SU-DHL-6 (cell line): ENCODE data around the gene NUDT21.

Source experiments
- H2AFZ ChIP-seq: fragments of 200-600 bp; sonication (generic); 2 replicates; pipeline ENCODE4 v1.6.1; 2014; ENCODE audit warnings: low read depth, mild to moderate bottlenecking, moderate library complexity, mixed read lengths, antibody characterized with exemption, low read length; ENCODE audit not compliant: severe bottlenecking
- H3F3A ChIP-seq: fragments of 200-600 bp; shearing (Covaris generic); 2 replicates; pipeline ENCODE4 v1.6.0; 2016; ENCODE audit warnings: antibody characterized with exemption, mild to moderate bottlenecking; ENCODE audit not compliant: insufficient read depth
- H3K27ac ChIP-seq: fragments of 200-600 bp; sonication (generic); 2 replicates; pipeline ENCODE4 v1.5.1; 2016; ENCODE audit warnings: low read depth, mild to moderate bottlenecking, low read length, moderate library complexity, mixed read lengths
- H3K27me3 ChIP-seq: fragments of 200-600 bp; sonication (generic), shearing (Covaris generic); 2 replicates; pipeline ENCODE4 v1.6.0; 2014; ENCODE audit warnings: mild to moderate bottlenecking, low read length
- H3K36me3 ChIP-seq: fragments of 200-600 bp; sonication (generic); 2 replicates; pipeline ENCODE4 v1.6.1; 2014; ENCODE audit warnings: mild to moderate bottlenecking, low read length, mixed read lengths
- H3K4me2 ChIP-seq: fragments of 300-600, 200-600 bp; shearing (Covaris generic), sonication (generic); 2 replicates; pipeline ENCODE4 v1.6.0; 2014; ENCODE audit warnings: low read length, low read depth, mild to moderate bottlenecking; ENCODE audit not compliant: poor library complexity, severe bottlenecking
- H3K4me3 ChIP-seq: fragments of 200-600 bp; sonication (generic); 2 replicates; pipeline ENCODE4 v1.5.1; 2014; ENCODE audit warnings: antibody characterized with exemption, low read length, mild to moderate bottlenecking, mixed read lengths; ENCODE audit not compliant: insufficient read depth, poor library complexity, severe bottlenecking
- H3K79me2 ChIP-seq: fragments of 200-600 bp; sonication (generic); 2 replicates; pipeline ENCODE4 v1.6.1; 2014; ENCODE audit warnings: mild to moderate bottlenecking, low read length, moderate library complexity; ENCODE audit not compliant: insufficient read depth
- H3K9ac ChIP-seq: fragments of 200-600 bp; sonication (generic); 2 replicates; pipeline ENCODE4 v1.7.0; 2014; ENCODE audit warnings: mild to moderate bottlenecking, low read length
- H3K9me2 ChIP-seq: fragments of 200-600 bp; sonication (generic); replicated peaks from 2 replicates; pipeline ENCODE4 v1.6.1; 2014; ENCODE audit warnings: low read length; ENCODE audit not compliant: insufficient read depth
- H3K9me3 ChIP-seq: fragments of 200-600 bp; sonication (generic); 2 replicates; pipeline ENCODE4 v1.6.1; 2014; ENCODE audit warnings: low read length, mixed read lengths; ENCODE audit not compliant: insufficient read depth
- H4K20me1 ChIP-seq: fragments of 200-600 bp; sonication (generic); 2 replicates; pipeline ENCODE4 v1.6.1; 2014; ENCODE audit warnings: low read depth, mild to moderate bottlenecking, antibody characterized with exemption, low read length, moderate library complexity, mixed read lengths
- EZH2phosphoT487 ChIP-seq: fragments of 200-600 bp; sonication (generic), shearing (Covaris generic); conservative IDR thresholded peaks from 2 replicates; pipeline ENCODE4 v1.6.1; 2018; ENCODE audit warnings: mild to moderate bottlenecking, antibody characterized with exemption, low read length, moderate library complexity, mixed read lengths
- TF ChIP-seq, protein P1 (sequence below): fragments of 200-600 bp; sonication (generic); IDR thresholded peaks from one replicate; pipeline ENCODE4 v1.5.1; 2017; ENCODE audit warnings: antibody characterized with exemption, mild to moderate bottlenecking, low read length, moderate library complexity; ENCODE audit not compliant: insufficient read depth, poor library complexity, severe bottlenecking

Gene NUDT21

DNA sequence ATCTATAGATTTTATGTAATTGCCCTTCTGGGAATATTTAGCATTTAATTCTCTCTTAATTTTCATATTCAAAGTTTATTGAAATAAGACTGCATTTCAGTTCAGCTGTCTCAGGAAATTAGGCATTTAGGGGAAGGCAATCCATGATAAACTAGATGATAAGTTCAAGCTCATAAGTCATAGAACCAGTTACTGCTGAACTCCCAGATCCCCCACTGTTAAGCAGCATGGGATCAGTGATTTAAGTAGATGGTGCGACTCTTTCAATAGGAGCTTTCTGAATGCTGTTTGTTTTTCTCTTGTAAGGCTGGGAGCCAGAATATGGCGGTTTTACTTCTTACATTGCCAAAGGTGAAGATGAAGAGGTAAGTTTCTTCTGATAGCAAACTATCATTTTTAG, 24.1 kb upstream of the NUDT21 start:
- Histone ChIP-seq H3K27ac (no peak overlapping the region), H3K9me2 (no peaks in the 10 kb centered on the region), H3K36me3 (peaks cover 41% of the 10 kb centered on the region), H3K4me3 (no peak overlapping the region), H2AFZ (no peak overlapping the region), H4K20me1 (no peaks in the 10 kb centered on the region), H3K9me3 (no peaks in the 10 kb centered on the region), H3K79me2 (no peaks in the 10 kb centered on the region), H3K9ac (no peak overlapping the region), H3K4me2 (no peak overlapping the region), H3F3A (no peaks in the 10 kb centered on the region), H3K27me3 (no peaks in the 10 kb centered on the region)
- no peak for TF ChIP-seq EZH2phosphoT487
- TF ChIP-seq, protein P1, sequence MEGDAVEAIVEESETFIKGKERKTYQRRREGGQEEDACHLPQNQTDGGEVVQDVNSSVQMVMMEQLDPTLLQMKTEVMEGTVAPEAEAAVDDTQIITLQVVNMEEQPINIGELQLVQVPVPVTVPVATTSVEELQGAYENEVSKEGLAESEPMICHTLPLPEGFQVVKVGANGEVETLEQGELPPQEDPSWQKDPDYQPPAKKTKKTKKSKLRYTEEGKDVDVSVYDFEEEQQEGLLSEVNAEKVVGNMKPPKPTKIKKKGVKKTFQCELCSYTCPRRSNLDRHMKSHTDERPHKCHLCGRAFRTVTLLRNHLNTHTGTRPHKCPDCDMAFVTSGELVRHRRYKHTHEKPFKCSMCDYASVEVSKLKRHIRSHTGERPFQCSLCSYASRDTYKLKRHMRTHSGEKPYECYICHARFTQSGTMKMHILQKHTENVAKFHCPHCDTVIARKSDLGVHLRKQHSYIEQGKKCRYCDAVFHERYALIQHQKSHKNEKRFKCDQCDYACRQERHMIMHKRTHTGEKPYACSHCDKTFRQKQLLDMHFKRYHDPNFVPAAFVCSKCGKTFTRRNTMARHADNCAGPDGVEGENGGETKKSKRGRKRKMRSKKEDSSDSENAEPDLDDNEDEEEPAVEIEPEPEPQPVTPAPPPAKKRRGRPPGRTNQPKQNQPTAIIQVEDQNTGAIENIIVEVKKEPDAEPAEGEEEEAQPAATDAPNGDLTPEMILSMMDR: no peak

DNA sequence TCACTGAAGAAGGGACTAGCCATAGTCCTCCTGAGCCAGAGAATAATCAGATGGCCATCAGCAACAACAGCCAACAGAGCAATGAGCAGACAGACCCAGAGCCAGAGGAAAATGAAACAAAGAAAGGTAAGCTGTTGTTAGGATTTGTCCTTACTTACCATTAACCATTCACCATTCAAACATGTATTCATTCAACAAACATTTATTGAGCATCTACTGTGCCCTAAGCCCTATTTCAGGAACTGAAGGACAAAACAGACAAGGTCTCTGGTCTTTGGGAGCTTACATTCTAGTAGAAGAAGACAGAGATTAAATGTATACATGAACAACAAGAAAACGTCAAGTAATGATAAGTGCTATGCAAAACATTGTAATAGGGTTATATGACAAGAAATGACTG, 19.5 kb upstream of the NUDT21 start:
- TF ChIP-seq, protein P1: no peak
- no peak for TF ChIP-seq EZH2phosphoT487
- Histone ChIP-seq H3K27ac (no peak overlapping the region), H3K4me3 (no peak overlapping the region), H3K4me2 (no peak overlapping the region), H3K36me3 (peaks cover 37% of the 10 kb centered on the region), H3K79me2 (no peaks in the 10 kb centered on the region), H3K27me3 (no peaks in the 10 kb centered on the region), H4K20me1 (no peaks in the 10 kb centered on the region), H3F3A (no peaks in the 10 kb centered on the region), H3K9me3 (no peaks in the 10 kb centered on the region), H3K9ac (no peak overlapping the region), H3K9me2 (no peaks in the 10 kb centered on the region), H2AFZ (no peak overlapping the region)

DNA sequence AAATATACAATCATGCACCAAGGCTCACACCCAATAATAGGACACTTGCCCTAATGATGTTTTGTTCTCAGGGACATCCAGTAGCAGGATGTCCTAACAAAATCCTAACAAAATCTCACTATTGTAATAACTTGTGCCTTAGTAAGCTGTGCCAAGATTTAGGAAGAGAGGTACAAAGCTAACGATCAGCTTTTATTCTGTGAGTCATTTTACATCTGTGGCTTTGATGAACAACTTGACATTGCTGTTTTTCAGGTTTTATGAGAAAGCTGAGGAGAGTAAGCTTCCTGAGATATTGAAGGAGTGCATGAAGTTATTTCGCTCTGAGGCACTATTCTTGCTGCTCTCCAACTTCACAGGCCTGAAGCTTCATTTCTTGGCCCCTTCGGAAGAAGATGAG, 19.1 kb upstream of the NUDT21 start:
- Histone ChIP-seq H3K9me3 (no peaks in the 10 kb centered on the region), H3K79me2 (no peaks in the 10 kb centered on the region), H3K27ac (no peak overlapping the region), H3K4me2 (no peak overlapping the region), H3K9me2 (no peaks in the 10 kb centered on the region), H2AFZ (no peak overlapping the region), H3K9ac (no peak overlapping the region), H4K20me1 (no peaks in the 10 kb centered on the region), H3K27me3 (no peaks in the 10 kb centered on the region), H3F3A (no peaks in the 10 kb centered on the region), H3K36me3 (peaks cover 36% of the 10 kb centered on the region), H3K4me3 (no peak overlapping the region)
- TF ChIP-seq, protein P1: no peak
- no peak for TF ChIP-seq EZH2phosphoT487
